HCT116 (cell line): ENCODE results near the gene KCTD15. TPM values are rescaled to one million over a fixed set of nuclear protein-coding genes. Genes with fewer than 3 reads are reported as not detected.

Source experiments
- ATAC-seq: fragments of 200-7000 bp; cut with Tn5 transposase; 2 replicates; pipeline ENCODE4 v1.9.1; 2020; ENCODE audit warnings: mild to moderate bottlenecking, moderate library complexity
- BruUV-seq: library from RNA; stranded (reverse); fragments of 400-500 nt; replicated peaks from 2 replicates; lab custom pipeline; 2021; lab: Mats Ljungman, UMichigan
- CTCF ChIA-PET: fragments of 300-600 bp; sonication (Branson Sonifier 250); formaldehyde crosslinking; loops from one replicate; lab custom pipeline; 2021; ENCODE audit warnings: antibody characterized with exemption; lab: Charles Lee
- POLR2A ChIA-PET: fragments of 300-600, 350-600 bp; sonication (Branson Sonifier 250); formaldehyde crosslinking; loops from one replicate; lab custom pipeline; 2021; ENCODE audit warnings: antibody characterized with exemption; lab: Charles Lee
- RAD21 ChIA-PET, 2 experiments: fragments of 300-600 bp; sonication (Branson Sonifier 250); formaldehyde crosslinking; loops; one replicate each; lab custom pipeline; 2023; ENCODE audit warnings: low total read pairs in 2 of 2; ENCODE audit not compliant: uncharacterized antibody in 2 of 2, unreplicated experiment in 2 of 2, low non-redundant PET in 1 of 2; lab: Charles Lee
- DNase-seq: peaks from one replicate; pipeline ENCODE4 v3.0.0-alpha.2; 2010; ENCODE audit warnings: low read depth, low spot score
- H2AFZ ChIP-seq: fragments of 200-600 bp; shearing (Covaris generic), sonication (generic); 2 replicates; pipeline ENCODE4 v1.6.1; 2017; ENCODE audit warnings: low read depth, mixed run types, mixed read lengths, antibody characterized with exemption, low read length; ENCODE audit not compliant: poor library complexity, severe bottlenecking
- H3K27ac ChIP-seq: 2 replicates; pipeline ENCODE4 v1.5.1; 2012; ENCODE audit warnings: low read depth, low read length
- H3K27me3 ChIP-seq: fragments of 200-600 bp; sonication (generic); 2 replicates; pipeline ENCODE4 v1.6.1; 2016; ENCODE audit warnings: mixed run types, low read length, mixed read lengths; ENCODE audit not compliant: insufficient read depth
- H3K36me3 ChIP-seq, 2 experiments: fragments of 200-500 bp in 1 of 2; fragments of 200-600 bp in 1 of 2; sonication (Bioruptor generic) in 1 of 2; sonication (generic) in 1 of 2; 2 replicates each; pipeline versions ENCODE4 v1.5.1 to v1.6.1; 2014 to 2016; ENCODE audit warnings: low read length in 2 of 2, inconsistent platforms in 1 of 2, mixed read lengths in 1 of 2, mixed run types in 1 of 2; ENCODE audit not compliant: insufficient read depth in 2 of 2, control insufficient read depth in 1 of 2
- H3K4me1 ChIP-seq, 2 experiments: fragments of 200-600 bp in 1 of 2; sonication (generic) in 1 of 2; 2 replicates each; pipeline versions ENCODE4 v1.5.1 to v1.6.1; 2012 to 2017; ENCODE audit warnings: low read length in 2 of 2, inconsistent platforms in 1 of 2, mild to moderate bottlenecking in 1 of 2, mixed read lengths in 1 of 2, mixed run types in 1 of 2, moderate library complexity in 1 of 2; ENCODE audit not compliant: insufficient read depth in 2 of 2, control insufficient read depth in 1 of 2
- H3K4me2 ChIP-seq: fragments of 200-600 bp; sonication (generic); 2 replicates; pipeline ENCODE4 v1.6.1; 2017; ENCODE audit warnings: mixed run types, low read length, mixed read lengths
- H3K4me3 ChIP-seq, 2 experiments: fragments of 200-600 bp in 1 of 2; sonication (generic) in 1 of 2; replicated peaks in 1 of 2; 2 replicates each; pipeline ENCODE4 v1.5.1; 2011 to 2016; ENCODE audit warnings: low read length in 2 of 2, control low read depth in 1 of 2, low read depth in 1 of 2, mild to moderate bottlenecking in 1 of 2, mixed read lengths in 1 of 2, mixed run types in 1 of 2
- H3K79me2 ChIP-seq: fragments of 200-600 bp; sonication (generic); 2 replicates; pipeline ENCODE4 v1.6.1; 2017; ENCODE audit warnings: mild to moderate bottlenecking, mixed run types, low read length, moderate library complexity, mixed read lengths; ENCODE audit not compliant: insufficient read depth
- H3K9ac ChIP-seq: fragments of 200-600 bp; sonication (generic); 2 replicates; pipeline ENCODE4 v1.6.1; 2016; ENCODE audit warnings: low read length, mixed read lengths
- H3K9me2 ChIP-seq: fragments of 200-600 bp; sonication (generic), shearing (Covaris generic); 2 replicates; pipeline ENCODE4 v1.6.1; 2017; ENCODE audit warnings: mixed run types, mild to moderate bottlenecking, moderate library complexity; ENCODE audit not compliant: insufficient read depth
- H3K9me3 ChIP-seq, 2 experiments: fragments of 200-500 bp in 1 of 2; fragments of 200-600 bp in 1 of 2; sonication (Bioruptor generic) in 1 of 2; sonication (generic) in 1 of 2; 2 replicates each; pipeline ENCODE4 v1.6.1; 2014 to 2017; ENCODE audit warnings: low read length in 2 of 2, mixed read lengths in 2 of 2, inconsistent platforms in 1 of 2, low read depth in 1 of 2, mild to moderate bottlenecking in 1 of 2, mixed run types in 1 of 2, moderate library complexity in 1 of 2; ENCODE audit not compliant: control insufficient read depth in 1 of 2, insufficient read depth in 1 of 2
- H4K20me1 ChIP-seq: fragments of 200-600 bp; sonication (generic), shearing (Covaris generic); 2 replicates; pipeline ENCODE4 v1.6.1; 2017; ENCODE audit warnings: mixed run types, mild to moderate bottlenecking, moderate library complexity; ENCODE audit not compliant: insufficient read depth
- CEBPB ChIP-seq: IDR thresholded peaks from 2 replicates; pipeline ENCODE4 v1.6.1; 2012; ENCODE audit warnings: low read depth
- EGR1 ChIP-seq: IDR thresholded peaks from 2 replicates; pipeline ENCODE4 v1.6.1; 2012; ENCODE audit warnings: low read depth
- EZH2 ChIP-seq: fragments of 200-600 bp; sonication (generic); IDR thresholded peaks from 2 replicates; pipeline ENCODE4 v1.6.1; 2017; ENCODE audit warnings: antibody characterized with exemption, mixed run types
- EZH2phosphoT487 ChIP-seq: fragments of 200-600 bp; IDR thresholded peaks from 2 replicates; pipeline ENCODE4 v1.6.1; 2018; ENCODE audit warnings: antibody characterized with exemption, borderline replicate concordance
- FOSL1 ChIP-seq: IDR thresholded peaks from 2 replicates; pipeline ENCODE4 v1.6.1; 2012; ENCODE audit warnings: low read depth
- JUND ChIP-seq: IDR thresholded peaks from 2 replicates; pipeline ENCODE4 v1.6.1; 2012
- POLR2AphosphoS5 ChIP-seq: IDR thresholded peaks from 2 replicates; pipeline ENCODE4 v1.6.1; 2011; ENCODE audit warnings: mild to moderate bottlenecking, low read depth, low read length, moderate library complexity
- SIN3A ChIP-seq: IDR thresholded peaks from 2 replicates; pipeline ENCODE4 v1.6.1; 2012; ENCODE audit warnings: low read depth
- SP1 ChIP-seq: IDR thresholded peaks from 2 replicates; pipeline ENCODE4 v1.6.1; 2012; ENCODE audit warnings: low read depth
- SRF ChIP-seq: IDR thresholded peaks from 2 replicates; pipeline ENCODE4 v1.6.1; 2012; ENCODE audit warnings: low read depth
- TCF7L2 ChIP-seq: IDR thresholded peaks from 2 replicates; pipeline ENCODE4 v1.7.0; 2011; ENCODE audit warnings: borderline replicate concordance, inconsistent platforms; ENCODE audit not compliant: insufficient read depth, insufficient read length; ENCODE audit errors: extremely low read depth
- ZFX ChIP-seq: fragments of 450-650 bp; IDR thresholded peaks from 2 replicates; pipeline ENCODE4 v1.6.1; 2017
- ZNF274 ChIP-seq: fragments of 200-500 bp; sonication (Bioruptor generic); IDR thresholded peaks from 2 replicates; pipeline ENCODE4 v1.6.1; 2014; ENCODE audit warnings: mild to moderate bottlenecking, low read depth, low read length, inconsistent platforms
- intact Hi-C: fragments of 100-400 bp; cut with micrococcal nuclease; formaldehyde crosslinking; loops from 2 replicates; pipeline ENCODE4 v1.10.0; 2022
- total RNA-seq: library from RNA; stranded (reverse); gene quantifications from one replicate; pipeline ENCODE4 v1.2.1, GENCODE V29; 2021; ENCODE audit not compliant: unreplicated experiment
- TF ChIP-seq, protein P1 (sequence below): IDR thresholded peaks from 2 replicates; pipeline ENCODE4 v1.6.1; 2012
- TF ChIP-seq, protein P2 (sequence below): IDR thresholded peaks from 2 replicates; pipeline ENCODE4 v1.6.1; 2012; ENCODE audit warnings: low read depth

KCTD15 gene
- total RNA-seq, 1 experiment from 2014 or later = 29.2 TPM

DNA sequence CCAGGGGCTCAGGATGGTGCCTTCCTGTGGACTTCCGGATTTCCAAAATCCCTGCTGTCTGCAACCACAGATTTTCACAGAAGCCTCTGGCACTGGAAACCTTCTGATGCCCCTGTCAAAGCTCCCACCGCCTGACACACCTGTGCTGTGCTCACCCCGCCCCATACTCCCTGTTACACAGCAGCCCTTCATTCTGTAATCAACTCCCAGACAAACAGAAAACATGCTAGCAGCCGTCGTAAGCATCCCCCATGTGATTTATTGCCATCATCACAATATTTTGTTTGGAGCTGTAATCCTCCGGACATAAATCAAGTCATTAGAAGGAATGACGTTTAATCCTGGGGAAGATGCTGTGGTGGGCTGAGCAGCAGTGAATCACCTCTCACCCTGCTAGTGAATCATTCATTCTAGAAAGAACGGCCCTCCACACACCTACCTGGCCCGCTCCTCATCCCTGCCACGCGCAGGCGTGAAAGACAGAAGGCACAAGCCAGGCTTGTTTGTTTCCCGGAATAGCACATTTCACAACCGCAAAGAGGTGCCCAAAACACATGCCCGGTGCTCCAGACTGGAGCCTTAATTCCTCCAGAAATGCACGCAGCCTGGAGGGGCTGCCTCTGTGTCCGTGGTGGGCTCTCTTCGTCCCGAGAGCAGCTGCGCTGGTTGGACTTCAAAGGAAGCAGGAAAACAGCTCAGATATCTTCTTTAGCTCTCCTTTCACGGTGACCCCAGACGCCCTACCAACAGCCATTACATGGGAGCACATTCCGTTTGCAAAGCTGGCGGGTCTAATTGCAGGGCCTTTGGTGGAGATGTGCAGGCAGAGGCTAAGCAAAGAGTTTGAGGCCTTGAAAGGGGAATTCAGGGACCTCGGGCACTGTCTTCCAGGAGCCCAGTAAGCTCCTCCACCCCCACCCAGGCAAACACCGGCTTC is 41.3 kb upstream of the KCTD15 start:
- ChIA-PET CTCF (no interaction called here), RAD21 (no interaction called here), POLR2A (no interaction called here)
- Histone ChIP-seq H3K27me3 (peaks cover 16% of the 10 kb centered on the region; the same call in 1 of the 2 replicates), H3K9me2 (no peaks in the 10 kb centered on the region), H3K9me3 (no peaks in the 10 kb centered on the region), H3K9ac (no peak overlapping the region), H3K36me3 (no peaks in the 10 kb centered on the region), H3K4me3 (no peak overlapping the region), H4K20me1 (no peaks in the 10 kb centered on the region), H2AFZ (no peak overlapping the region), H3K4me1 (peaks cover 6 to 7% of the 10 kb centered on the region in 2 experiments), H3K4me2 (no peak overlapping the region), H3K27ac (no peak overlapping the region), H3K79me2 (no peaks in the 10 kb centered on the region)
- intact Hi-C loops = no loop called here
- no peak for TF ChIP-seq SRF
- TF ChIP-seq ZFX = no peak
- no peak for TF ChIP-seq TCF7L2
- no peak for TF ChIP-seq POLR2AphosphoS5
- TF ChIP-seq, protein P1, sequence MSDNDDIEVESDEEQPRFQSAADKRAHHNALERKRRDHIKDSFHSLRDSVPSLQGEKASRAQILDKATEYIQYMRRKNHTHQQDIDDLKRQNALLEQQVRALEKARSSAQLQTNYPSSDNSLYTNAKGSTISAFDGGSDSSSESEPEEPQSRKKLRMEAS = no peak
- TF ChIP-seq SIN3A = no peak
- TF ChIP-seq ZNF274 = no peak
- TF ChIP-seq CEBPB = no peak
- TF ChIP-seq SP1 = no peak
- no peak for TF ChIP-seq FOSL1
- TF ChIP-seq, protein P2, sequence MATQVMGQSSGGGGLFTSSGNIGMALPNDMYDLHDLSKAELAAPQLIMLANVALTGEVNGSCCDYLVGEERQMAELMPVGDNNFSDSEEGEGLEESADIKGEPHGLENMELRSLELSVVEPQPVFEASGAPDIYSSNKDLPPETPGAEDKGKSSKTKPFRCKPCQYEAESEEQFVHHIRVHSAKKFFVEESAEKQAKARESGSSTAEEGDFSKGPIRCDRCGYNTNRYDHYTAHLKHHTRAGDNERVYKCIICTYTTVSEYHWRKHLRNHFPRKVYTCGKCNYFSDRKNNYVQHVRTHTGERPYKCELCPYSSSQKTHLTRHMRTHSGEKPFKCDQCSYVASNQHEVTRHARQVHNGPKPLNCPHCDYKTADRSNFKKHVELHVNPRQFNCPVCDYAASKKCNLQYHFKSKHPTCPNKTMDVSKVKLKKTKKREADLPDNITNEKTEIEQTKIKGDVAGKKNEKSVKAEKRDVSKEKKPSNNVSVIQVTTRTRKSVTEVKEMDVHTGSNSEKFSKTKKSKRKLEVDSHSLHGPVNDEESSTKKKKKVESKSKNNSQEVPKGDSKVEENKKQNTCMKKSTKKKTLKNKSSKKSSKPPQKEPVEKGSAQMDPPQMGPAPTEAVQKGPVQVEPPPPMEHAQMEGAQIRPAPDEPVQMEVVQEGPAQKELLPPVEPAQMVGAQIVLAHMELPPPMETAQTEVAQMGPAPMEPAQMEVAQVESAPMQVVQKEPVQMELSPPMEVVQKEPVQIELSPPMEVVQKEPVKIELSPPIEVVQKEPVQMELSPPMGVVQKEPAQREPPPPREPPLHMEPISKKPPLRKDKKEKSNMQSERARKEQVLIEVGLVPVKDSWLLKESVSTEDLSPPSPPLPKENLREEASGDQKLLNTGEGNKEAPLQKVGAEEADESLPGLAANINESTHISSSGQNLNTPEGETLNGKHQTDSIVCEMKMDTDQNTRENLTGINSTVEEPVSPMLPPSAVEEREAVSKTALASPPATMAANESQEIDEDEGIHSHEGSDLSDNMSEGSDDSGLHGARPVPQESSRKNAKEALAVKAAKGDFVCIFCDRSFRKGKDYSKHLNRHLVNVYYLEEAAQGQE = no peak
- no peak for TF ChIP-seq EZH2phosphoT487
- no peak for TF ChIP-seq JUND
- no peak for TF ChIP-seq EGR1
- no peak for TF ChIP-seq EZH2
- no peak for DNase-seq
- BruUV-seq = no TSS peak
- ATAC-seq = no peak
